NCI-H1436 treated with DMSO at 0.1 percent for 48 hours (cell line): Measurements from ENCODE around the gene TMEM97.
A peak's percentile ranks its signal among the peaks of the same experiment; 100 is the strongest.

Experiments
- DNase-seq: peaks from one replicate; lab custom pipeline; 2025; lab: John Stamatoyannopoulos, UW

Gene TMEM97

DNA sequence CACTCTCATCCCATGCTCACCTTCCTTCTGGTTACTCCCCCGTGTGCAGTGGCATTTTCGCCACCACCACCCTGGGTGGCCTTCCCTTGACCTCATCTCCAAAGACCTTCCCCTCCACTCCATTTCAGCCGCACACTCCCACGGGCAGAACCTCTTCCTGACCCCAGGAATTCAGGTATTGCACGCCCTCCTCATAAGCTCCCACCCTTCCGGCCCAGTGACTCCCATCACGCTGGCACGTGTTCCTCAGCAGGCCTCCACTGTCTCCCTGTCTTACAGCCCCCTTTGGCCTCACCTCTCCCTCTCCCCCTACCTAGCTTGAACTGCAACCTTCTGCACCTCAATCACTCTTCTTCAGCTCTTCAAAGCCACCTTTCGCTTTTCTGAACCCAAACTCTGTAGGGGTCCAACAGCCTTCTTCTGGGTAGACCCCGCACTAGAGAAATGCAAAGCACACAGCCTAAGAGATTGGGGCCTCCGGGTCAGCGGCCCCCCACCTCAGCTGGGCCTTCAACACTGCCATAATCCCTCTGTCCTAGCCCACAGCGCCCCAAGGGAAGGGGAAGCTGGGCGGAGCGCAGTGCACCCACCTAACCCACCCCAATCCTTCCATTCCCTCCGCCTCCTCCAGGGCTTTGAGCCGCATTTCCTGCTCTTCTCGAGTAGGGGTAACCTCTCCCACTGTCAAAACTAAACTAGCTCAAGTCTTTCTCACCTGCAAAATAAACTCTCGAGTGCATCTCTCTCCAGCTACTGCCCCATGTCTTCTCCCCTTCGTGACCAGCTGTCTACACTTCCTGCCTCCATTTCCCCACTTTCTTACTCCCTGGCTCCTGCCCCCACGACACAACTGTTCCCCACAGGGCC, 1.7 kb upstream of the TMEM97 start:
- no peak for DNase-seq

GRCh38 chr17:28317966-28318758, 838 bp upstream of the TMEM97 start:
- DNase-seq = no peak

- no peak for DNase-seq
Observed at GRCh38 chr17:28319598-28319935, 567 bp downstream of the TMEM97 start.

DNA sequence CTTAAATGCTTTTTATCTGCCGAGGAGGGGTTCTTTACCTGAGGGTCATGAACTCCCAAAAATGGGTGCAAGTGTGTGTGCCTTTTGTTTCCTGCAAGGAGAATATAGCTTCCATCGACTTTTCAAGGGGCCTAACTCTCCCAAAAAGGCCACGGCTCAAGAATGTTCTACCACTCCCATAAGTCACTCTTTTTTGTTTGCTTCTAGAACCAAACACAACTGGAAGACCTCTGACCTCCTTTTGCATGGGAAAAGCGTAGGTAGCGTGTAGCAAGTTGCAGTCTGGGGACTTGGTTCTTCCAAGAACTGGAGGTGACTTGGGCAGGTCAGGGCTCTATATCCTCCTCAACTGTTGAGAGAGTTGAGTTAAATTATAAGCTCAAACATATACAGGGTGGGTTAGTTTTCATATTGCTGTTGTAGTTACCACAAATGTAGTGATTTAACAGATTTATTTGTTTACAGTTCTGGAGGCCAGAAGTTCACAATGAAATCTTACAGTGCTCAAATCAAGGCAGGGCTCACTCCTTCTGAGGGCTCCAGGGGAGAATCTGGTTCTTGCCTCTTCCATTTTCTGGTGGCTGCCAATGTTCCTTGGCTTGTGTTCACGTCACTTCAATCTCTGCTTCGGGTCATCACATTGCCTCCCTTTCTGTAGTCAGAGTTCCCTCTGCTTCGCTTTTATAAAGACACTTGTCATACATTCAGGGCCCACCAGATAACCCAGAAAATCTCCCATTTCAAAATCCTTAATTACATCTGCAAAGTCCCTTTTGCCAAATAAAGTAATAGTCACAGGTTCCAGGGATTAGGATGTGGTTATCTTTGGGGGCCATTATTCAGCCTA, 1.4 kb downstream of the TMEM97 start:
- no peak for DNase-seq

DNA sequence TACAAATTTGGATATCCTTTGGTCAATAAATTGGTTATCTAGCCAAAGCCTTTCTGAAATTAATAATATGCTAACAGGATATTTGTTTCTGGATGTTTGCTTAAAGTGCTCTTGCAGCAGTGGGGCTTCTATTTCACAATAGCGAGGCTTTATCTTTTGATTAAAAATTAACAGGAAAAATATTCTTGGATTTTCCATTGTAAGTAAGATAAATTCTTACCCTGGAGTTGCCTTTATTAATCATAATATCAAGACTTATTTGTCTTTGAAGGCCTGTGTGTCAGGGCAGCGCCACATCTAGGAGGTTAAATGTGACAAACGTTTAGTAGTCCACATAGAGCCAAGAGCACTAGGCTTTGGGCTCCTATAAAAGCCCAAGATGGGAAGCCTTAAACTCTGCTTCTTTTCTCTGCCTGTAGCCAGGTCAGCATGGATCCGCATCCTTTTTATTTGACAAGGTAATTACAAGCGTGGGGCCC, 5.3 kb downstream of the TMEM97 start:
- DNase-seq = no peak

- DNase-seq = no peak
Observed at GRCh38 chr17:28324781-28325180, 5.8 kb downstream of the TMEM97 start.

DNA sequence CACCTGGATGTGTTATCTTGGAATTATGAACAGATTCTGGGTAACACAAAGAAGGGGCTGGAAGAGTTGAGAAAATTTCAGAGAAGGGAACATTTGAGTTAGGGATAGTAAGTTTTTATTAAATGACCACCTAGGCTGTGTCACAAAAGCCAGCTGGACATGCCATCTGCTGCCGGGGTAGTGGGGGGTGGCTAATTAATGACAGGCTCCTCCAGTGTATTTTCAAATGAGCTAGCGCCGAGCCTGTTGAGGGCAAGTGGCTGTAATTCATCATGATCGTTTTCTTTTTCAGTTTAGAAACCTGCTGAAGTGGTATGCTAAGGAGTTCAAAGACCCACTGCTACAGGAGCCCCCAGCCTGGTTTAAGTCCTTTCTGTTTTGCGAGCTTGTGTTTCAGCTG, 6.2 kb downstream of the TMEM97 start:
- DNase-seq = no peak

- DNase-seq = no peak
Observed at GRCh38 chr17:28326114-28326513, 7.1 kb downstream of the TMEM97 start.

GRCh38 chr17:28327031-28327607, 8.1 kb downstream of the TMEM97 start:
- no peak for DNase-seq

- DNase-seq = no peak
Observed at GRCh38 chr17:28327709-28328108, 8.7 kb downstream of the TMEM97 start.

- DNase-seq = no peak
Observed at GRCh38 chr17:28328325-28328724, 9.3 kb downstream of the TMEM97 start.

GRCh38 chr17:28330671-28331070, 11.7 kb downstream of the TMEM97 start:
- DNase-seq = no peak

GRCh38 chr17:28331891-28332420, 13.0 kb downstream of the TMEM97 start:
- no peak for DNase-seq

DNA sequence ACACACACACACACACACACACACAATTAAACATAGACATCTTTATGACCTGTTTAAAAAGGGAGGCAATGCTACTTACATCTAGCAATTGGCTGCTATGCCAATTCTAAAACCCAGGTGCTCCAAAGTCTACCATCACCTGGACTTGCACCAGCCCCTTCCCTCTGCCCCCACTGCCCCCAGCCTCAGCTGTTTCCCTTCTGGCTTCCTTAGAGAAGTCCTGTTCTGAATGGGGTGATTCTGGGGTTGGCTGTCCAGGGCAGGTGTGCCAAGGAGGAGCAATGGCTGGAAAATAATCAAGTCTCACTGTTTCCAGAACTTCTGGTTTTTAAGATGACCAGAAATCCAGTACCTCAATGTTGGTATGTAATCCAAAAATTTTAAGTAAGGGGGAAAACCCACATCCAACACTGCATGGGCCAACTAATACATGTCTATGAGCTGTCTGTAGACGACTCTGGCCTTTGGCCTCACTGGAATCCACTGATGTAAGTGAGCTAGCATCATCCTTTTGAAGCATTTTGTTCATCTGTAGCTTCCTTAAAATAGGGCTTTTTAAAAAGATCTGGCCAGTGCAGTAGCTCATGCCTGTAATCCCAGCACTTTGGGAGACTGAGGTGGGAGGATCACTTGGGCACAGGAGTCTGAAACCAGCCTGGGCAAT, 14.2 kb downstream of the TMEM97 start:
- no peak for DNase-seq

DNA sequence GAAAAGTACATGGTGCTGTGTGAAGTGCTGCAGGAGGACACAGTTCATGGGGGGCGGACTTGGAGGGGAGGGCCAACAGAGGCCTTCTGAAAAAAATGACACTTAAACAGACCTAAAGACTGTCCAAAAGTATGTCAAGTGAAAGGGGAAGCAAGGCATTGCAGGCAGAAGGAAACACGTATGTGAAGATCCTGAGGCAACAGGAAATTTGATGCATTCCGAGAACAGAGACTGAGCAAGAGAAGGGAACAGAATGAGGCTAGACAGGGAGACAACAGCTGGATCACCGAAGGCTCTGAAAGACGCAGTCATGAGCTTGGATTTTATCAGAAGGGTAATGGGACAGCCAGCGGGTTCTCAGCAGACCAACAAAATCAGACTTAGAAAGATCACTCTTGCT, 15.2 kb downstream of the TMEM97 start:
- DNase-seq = no peak

- DNase-seq = no peak
Observed at GRCh38 chr17:28334666-28335200, 15.7 kb downstream of the TMEM97 start.

DNA sequence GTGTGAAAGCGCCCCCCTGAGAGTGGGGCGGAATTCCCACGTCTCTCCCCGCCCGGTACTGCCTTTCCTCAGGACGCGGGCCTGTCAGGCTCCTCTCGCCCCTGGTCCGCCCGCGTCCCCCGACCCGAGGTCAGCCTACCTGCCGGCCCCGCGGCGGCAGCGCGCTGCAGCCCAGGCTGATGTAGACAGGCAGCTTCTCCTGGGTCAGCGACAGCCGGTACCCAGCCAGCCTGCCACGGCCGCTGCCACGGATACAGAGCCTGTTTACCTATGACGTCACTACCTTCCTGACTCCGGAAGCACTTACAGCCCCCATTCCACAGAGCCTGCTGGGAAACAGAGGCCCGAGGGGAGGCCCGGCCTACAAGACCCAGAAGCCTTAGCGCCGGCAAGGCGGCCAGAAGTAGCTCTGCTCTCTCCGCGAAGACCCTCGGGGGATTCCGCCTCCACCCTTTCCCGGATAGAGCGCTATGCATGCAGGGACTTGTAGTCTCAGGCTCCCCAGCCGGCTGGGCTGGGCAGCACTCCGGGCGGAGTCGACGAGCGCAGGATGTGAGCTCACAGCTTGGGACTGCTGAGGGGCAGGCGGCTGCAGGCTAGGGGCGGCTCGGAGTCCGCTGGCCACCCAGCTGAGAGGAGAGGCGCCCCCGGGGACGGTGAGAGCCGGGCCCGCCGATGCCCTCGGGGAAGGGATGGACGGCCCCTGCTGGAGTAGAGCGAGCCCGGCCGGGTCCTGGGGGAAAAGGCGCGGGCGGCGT, 16.4 kb downstream of the TMEM97 start, which contains the start of the genes IFT20 and TNFAIP1:
TSS of gene IFT20 (minus strand) at position 272 of the 758 bp plus-strand sequence. CDS start 3,487 bp downstream, outside the sequence.
TSS of gene TNFAIP1 (plus strand) at position 561 of the 758 bp plus-strand sequence. CDS start 3,761 bp downstream, outside the sequence.
- peak; percentile 100 for DNase-seq

- no peak for DNase-seq
Observed at GRCh38 chr17:28335959-28336871, 17.2 kb downstream of the TMEM97 start.
